HEK293 (cell line): ENCODE measurements around the gene HOMER1.

ENCODE experiments used
- CTCF ChIP-seq: fragments of 450-650 bp; formaldehyde crosslinking; IDR thresholded peaks from 2 replicates; pipeline ENCODE4 v1.5.1; 2016; ENCODE audit warnings: missing biosample characterization, missing genetic modification characterization
- ZBTB21 ChIP-seq: fragments of 450-650 bp; formaldehyde crosslinking; IDR thresholded peaks from 2 replicates; pipeline ENCODE4 v1.5.1; 2017; ENCODE audit warnings: missing biosample characterization, missing genetic modification characterization

GRCh38 chr5:79488775-79489174 lies 25.2 kb downstream of the HOMER1 start:
- TF ChIP-seq ZBTB21 (tag by site-specific recombination): no peak
- no peak for TF ChIP-seq CTCF (tag by site-specific recombination)
